CD4-positive, alpha-beta memory T cell (primary cell): Measurements from ENCODE around the gene APBB2. TPM values are rescaled to one million over a fixed set of nuclear protein-coding genes. Genes with fewer than 3 reads are reported as not detected.

Experiments
- CTCF ChIA-PET: fragments of 350-600 bp; sonication (Branson Sonifier 250); formaldehyde crosslinking; loops from one replicate; lab custom pipeline; 2021; ENCODE audit warnings: inconsistent platforms; ENCODE audit not compliant: partially characterized antibody; lab: Charles Lee
- POLR2A ChIA-PET: fragments of 350-600 bp; sonication (Branson Sonifier 250); formaldehyde crosslinking; loops from one replicate; lab custom pipeline; 2021; ENCODE audit not compliant: partially characterized antibody; lab: Charles Lee
- DNase-seq, 5 donors: peaks; one replicate each; pipeline versions ENCODE4 v3.0.0 to v3.0.0-alpha.2; 2020 to 2022; ENCODE audit warnings: mixed read lengths in 1 of 5
- H3K27ac ChIP-seq: one replicate; pipeline ENCODE4 v1.7.0; 2013; ENCODE audit warnings: low read depth, low read length
- H3K27me3 ChIP-seq: 2 replicates; pipeline ENCODE4 v1.7.0; 2013; ENCODE audit warnings: mild to moderate bottlenecking, low read length, moderate library complexity; ENCODE audit not compliant: insufficient read depth
- H3K36me3 ChIP-seq: 2 replicates; pipeline ENCODE4 v1.7.0; 2013; ENCODE audit warnings: mild to moderate bottlenecking, low read length, moderate library complexity; ENCODE audit not compliant: insufficient read depth
- H3K4me1 ChIP-seq: 2 replicates; pipeline ENCODE4 v1.7.0; 2013; ENCODE audit warnings: mild to moderate bottlenecking, low read length, moderate library complexity; ENCODE audit not compliant: insufficient read depth
- H3K4me3 ChIP-seq, 2 donors: one replicate each; pipeline ENCODE4 v1.7.0; 2013; ENCODE audit warnings: low read length in 2 of 2, mild to moderate bottlenecking in 1 of 2
- H3K9me3 ChIP-seq, 2 donors: one replicate each; pipeline ENCODE4 v1.7.0; 2013; ENCODE audit warnings: low read length in 2 of 2, control low read depth in 1 of 2; ENCODE audit not compliant: control insufficient read depth in 1 of 2
- H3K27ac Mint-ChIP-seq, 7 donors: one replicate each; pipeline ENCODE4 v1.8.0; 2020 to 2021; ENCODE audit warnings: mixed read lengths in 7 of 7, mild to moderate bottlenecking in 6 of 7, inconsistent platforms in 3 of 7, moderate library complexity in 3 of 7
- H3K27me3 Mint-ChIP-seq, 2 donors: one replicate each; pipeline ENCODE4 v1.8.0; 2020 to 2021; ENCODE audit warnings: mixed read lengths in 2 of 2
- H3K36me3 Mint-ChIP-seq, 2 donors: one replicate each; pipeline ENCODE4 v1.8.0; 2020 to 2021; ENCODE audit warnings: mixed read lengths in 2 of 2, inconsistent platforms in 1 of 2, mild to moderate bottlenecking in 1 of 2
- H3K4me1 Mint-ChIP-seq, 4 donors: one replicate each; pipeline ENCODE4 v1.8.0; 2020 to 2021; ENCODE audit warnings: mixed read lengths in 4 of 4, mild to moderate bottlenecking in 1 of 4
- H3K4me3 Mint-ChIP-seq, 8 donors: one replicate each; pipeline ENCODE4 v1.8.0; 2020 to 2021; ENCODE audit warnings: mixed read lengths in 8 of 8, mild to moderate bottlenecking in 7 of 8, moderate library complexity in 6 of 8, inconsistent platforms in 3 of 8
- H3K9me3 Mint-ChIP-seq, 8 donors: one replicate each; pipeline ENCODE4 v1.8.0; 2020 to 2021; ENCODE audit warnings: mixed read lengths in 8 of 8, mild to moderate bottlenecking in 5 of 8, inconsistent platforms in 3 of 8, moderate library complexity in 1 of 8
- intact Hi-C: fragments of 100-400 bp; cut with micrococcal nuclease; formaldehyde crosslinking; loops from one replicate; pipeline ENCODE4 v1.15.1; 2023
- polyA plus RNA-seq, 2 donors: library from polyadenylated mRNA; unstranded; fragments of 300-500 nt; fragmentation: Illumina TruSeq; gene quantifications; one replicate each; pipeline ENCODE4 v1.2.3, GENCODE V29; 2021
- total RNA-seq, 2 experiments: library from RNA; stranded (reverse); gene quantifications; one replicate each; pipeline ENCODE4 v1.2.3, GENCODE V29; 2021

The APBB2 gene
- total and polyA plus RNA-seq, 4 experiments from 2014 or later: 0.50 to 0.58 TPM; not detected in 2

DNA sequence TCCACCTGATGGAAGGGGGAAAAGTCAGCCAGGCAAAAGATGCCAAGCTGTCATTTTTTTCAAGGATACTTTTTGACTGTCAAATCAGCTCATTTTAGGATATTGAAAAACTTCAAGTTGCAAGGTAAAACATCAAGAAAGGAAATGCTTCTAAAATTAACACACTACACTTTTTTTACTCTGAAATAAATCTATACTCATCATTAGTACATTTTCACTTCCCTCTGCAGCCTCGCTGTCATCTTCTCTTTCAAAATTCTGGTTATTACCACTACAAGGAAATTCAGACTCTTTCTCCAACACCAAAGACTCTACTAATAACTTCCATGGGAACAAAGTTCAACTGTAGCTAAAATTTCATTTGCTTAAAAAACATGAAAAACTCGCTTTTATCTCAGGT, 41.6 kb downstream of the APBB2 start:
- POLR2A ChIA-PET: no interaction called here
- Mint-ChIP-seq H3K9me3 (peaks cover 0 to 2% (median 0%) of the 10 kb centered on the region in 8 donors), H3K27me3 (peaks cover 0 to 4% of the 10 kb centered on the region in 2 donors), H3K27ac (no peak overlapping the region), H3K36me3 (no peaks in the 10 kb centered on the region), H3K4me3 (no peak overlapping the region), H3K4me1 (no peaks in the 10 kb centered on the region)
- no peaks in the 10 kb centered on the region for H3K9me3 ChIP-seq
- no peaks in the 10 kb centered on the region for H3K27me3 ChIP-seq
- H3K36me3 ChIP-seq: no peaks in the 10 kb centered on the region
- intact Hi-C loops: no loop called here
- CTCF ChIA-PET: no interaction called here
- no peaks in the 10 kb centered on the region for H3K4me1 ChIP-seq
- H3K27ac ChIP-seq: no peak overlapping the region
- no peak overlapping the region for H3K4me3 ChIP-seq
- no peak for DNase-seq

DNA sequence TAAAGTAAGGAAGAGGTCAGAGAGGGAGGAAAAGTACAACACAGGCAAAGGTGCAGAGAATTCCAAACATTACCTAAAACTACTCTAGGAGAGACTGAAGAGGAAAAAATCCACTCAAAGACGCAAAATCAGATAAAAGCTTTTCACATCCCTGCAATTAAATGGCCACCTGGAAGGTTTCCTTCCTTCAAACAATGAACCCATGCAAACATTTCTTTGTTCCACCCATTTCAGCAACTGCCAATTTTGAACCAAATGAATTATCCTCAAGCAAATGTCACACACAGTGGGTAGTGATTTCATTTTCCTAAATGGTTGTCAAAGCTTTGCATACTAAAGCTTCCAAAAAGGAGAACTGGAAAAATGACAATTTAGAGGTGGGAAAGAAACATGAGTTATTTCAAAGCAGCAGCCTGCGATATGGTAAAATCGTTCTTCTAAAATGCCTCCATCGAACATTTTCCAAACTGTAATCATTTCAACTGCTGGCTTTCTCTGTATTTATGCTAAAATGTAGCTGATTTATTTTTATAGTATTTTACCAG, 45.0 kb downstream of the APBB2 start:
- no peaks in the 10 kb centered on the region for H3K4me1 ChIP-seq
- no peak overlapping the region for H3K27ac ChIP-seq
- Mint-ChIP-seq H3K36me3 (no peaks in the 10 kb centered on the region), H3K27me3 (peaks cover 0 to 1% of the 10 kb centered on the region in 2 donors), H3K4me3 (no peak overlapping the region), H3K4me1 (no peaks in the 10 kb centered on the region), H3K27ac (no peak overlapping the region), H3K9me3 (peaks cover 0 to 6% (median 1%) of the 10 kb centered on the region in 8 donors)
- no peaks in the 10 kb centered on the region for H3K27me3 ChIP-seq
- no peak overlapping the region for H3K4me3 ChIP-seq
- ChIA-PET CTCF (no interaction called here), POLR2A (no interaction called here)
- DNase-seq: no peak
- intact Hi-C loops: no loop called here
- H3K36me3 ChIP-seq: no peaks in the 10 kb centered on the region
- no peaks in the 10 kb centered on the region for H3K9me3 ChIP-seq

GRCh38 chr4:41167191-41167590, 47.2 kb downstream of the APBB2 start:
- Mint-ChIP-seq H3K36me3 (no peaks in the 10 kb centered on the region), H3K27me3 (peaks cover 0 to 2% of the 10 kb centered on the region in 2 donors), H3K27ac (no peak overlapping the region), H3K9me3 (peaks cover 0 to 6% (median 1%) of the 10 kb centered on the region in 8 donors), H3K4me3 (no peak overlapping the region), H3K4me1 (no peaks in the 10 kb centered on the region)
- Histone ChIP-seq H3K4me3 (no peak overlapping the region), H3K27me3 (no peaks in the 10 kb centered on the region), H3K27ac (no peak overlapping the region), H3K9me3 (no peaks in the 10 kb centered on the region), H3K4me1 (no peaks in the 10 kb centered on the region), H3K36me3 (no peaks in the 10 kb centered on the region)
- ChIA-PET CTCF (no interaction called here), POLR2A (no interaction called here)
- no peak for DNase-seq
- intact Hi-C loops: no loop called here

- H3K9me3 ChIP-seq: no peaks in the 10 kb centered on the region
- DNase-seq: no peak
- Mint-ChIP-seq H3K4me3 (no peak overlapping the region), H3K27me3 (peaks cover 2 to 5% of the 10 kb centered on the region in 2 donors), H3K9me3 (peaks cover 0 to 6% (median 1%) of the 10 kb centered on the region in 8 donors), H3K4me1 (no peaks in the 10 kb centered on the region), H3K36me3 (no peaks in the 10 kb centered on the region), H3K27ac (no peak overlapping the region)
- intact Hi-C loops: no loop called here
- no peak overlapping the region for H3K4me3 ChIP-seq
- ChIA-PET CTCF (no interaction called here), POLR2A (no interaction called here)
- no peaks in the 10 kb centered on the region for H3K36me3 ChIP-seq
- no peak overlapping the region for H3K27ac ChIP-seq
- no peaks in the 10 kb centered on the region for H3K4me1 ChIP-seq
- no peaks in the 10 kb centered on the region for H3K27me3 ChIP-seq
These were observed 49.9 kb downstream of the APBB2 start for GRCh38 chr4:41164405-41164804.

DNA sequence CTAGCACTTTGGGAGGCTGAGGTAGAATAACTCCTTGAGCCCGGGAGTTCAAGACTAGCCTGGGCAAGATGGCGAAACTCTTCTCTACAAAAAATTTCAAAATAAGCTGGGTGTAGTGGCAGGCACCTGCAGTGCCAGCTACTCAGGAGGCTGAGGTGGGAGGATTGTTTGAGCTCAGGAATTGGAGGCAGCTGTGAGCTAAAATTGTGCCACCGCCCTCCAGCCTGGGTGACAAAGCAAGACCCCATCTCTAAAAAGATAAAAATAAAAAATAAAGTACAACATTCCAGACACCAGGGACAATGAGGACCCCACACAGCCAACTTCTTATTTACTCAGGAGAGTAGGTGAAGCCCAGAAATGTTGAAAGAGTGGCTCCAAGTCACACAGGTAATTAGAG, 53.0 kb downstream of the APBB2 start:
- no peak overlapping the region for H3K4me3 Mint-ChIP-seq

DNA sequence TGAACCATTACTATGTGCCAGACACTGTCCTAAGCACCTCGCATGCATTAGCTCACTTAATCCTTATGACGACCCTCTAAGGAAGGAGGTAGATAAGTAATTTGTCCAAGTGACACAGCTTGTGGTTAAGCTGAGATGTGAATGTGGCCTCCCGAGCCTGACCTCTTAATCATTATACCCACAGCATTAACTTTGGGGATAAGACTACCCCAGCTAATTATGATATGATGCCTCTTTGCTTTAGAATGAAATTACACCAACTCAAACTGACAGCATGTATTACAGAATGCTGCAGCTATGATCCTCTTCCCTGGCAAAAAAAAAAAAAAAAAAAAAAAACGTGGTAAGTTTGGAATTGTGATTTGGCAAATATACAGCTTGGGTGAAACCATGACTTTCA, 53.5 kb downstream of the APBB2 start:
- Mint-ChIP-seq H3K36me3 (no peaks in the 10 kb centered on the region), H3K4me3 (no peak overlapping the region)

More for the DNA sequence above, 53.0 kb downstream of the APBB2 start:
- intact Hi-C loops: no loop called here
- no peak overlapping the region for H3K27ac ChIP-seq
- Mint-ChIP-seq H3K27me3 (peaks cover 2 to 7% of the 10 kb centered on the region in 2 donors), H3K27ac (no peak overlapping the region), H3K4me1 (no peaks in the 10 kb centered on the region), H3K9me3 (peaks cover 0 to 4% (median 0%) of the 10 kb centered on the region in 8 donors), H3K36me3 (no peaks in the 10 kb centered on the region)
- H3K4me1 ChIP-seq: no peaks in the 10 kb centered on the region
- H3K9me3 ChIP-seq: no peaks in the 10 kb centered on the region
- no peaks in the 10 kb centered on the region for H3K36me3 ChIP-seq
- CTCF ChIA-PET: no interaction called here
- no peaks in the 10 kb centered on the region for H3K27me3 ChIP-seq
- H3K4me3 ChIP-seq: no peak overlapping the region
- POLR2A ChIA-PET: no interaction called here
- DNase-seq: no peak

DNA sequence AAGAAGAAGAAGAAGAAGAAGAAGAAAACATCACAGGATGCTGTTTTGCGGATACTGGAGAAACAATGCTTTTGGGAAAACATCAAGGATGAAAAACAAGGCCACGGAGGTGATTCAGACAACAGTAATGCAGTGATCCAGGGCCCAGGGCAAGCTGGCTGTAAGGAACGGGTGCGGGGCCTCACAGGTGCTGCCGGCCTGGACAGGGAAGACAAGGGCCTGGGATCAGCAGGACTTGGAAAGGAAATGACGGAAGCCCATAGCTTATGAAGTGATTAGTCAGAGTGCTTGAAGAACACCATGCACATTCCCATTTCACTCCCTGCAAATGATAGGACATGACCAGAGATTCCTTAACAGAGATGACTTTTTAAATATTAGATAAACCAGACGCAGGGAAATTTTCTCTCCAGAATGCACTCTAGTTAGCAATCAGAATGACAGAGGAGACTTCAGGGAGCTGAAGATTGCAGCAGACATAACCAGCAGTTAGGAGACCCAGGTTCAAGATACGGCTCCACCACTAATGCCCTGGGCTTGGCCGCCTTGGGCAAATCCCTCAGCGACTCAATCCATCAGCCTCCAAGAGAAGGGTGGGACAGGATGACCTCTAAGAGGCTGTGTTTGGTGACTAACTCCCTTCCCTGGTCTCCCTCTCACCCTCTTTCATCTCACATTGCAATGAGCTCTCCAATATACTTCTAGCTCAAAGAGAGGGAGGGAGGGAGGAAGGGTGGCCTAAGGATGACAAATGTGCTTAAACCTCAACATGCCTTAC, 54.1 kb downstream of the APBB2 start:
- intact Hi-C loops: no loop called here
- Mint-ChIP-seq H3K27ac (no peak overlapping the region), H3K9me3 (peaks cover 0 to 3% (median 0%) of the 10 kb centered on the region in 8 donors), H3K4me1 (no peaks in the 10 kb centered on the region), H3K27me3 (peaks cover 2 to 7% of the 10 kb centered on the region in 2 donors), H3K36me3 (no peaks in the 10 kb centered on the region), H3K4me3 (no peak overlapping the region)
- ChIA-PET POLR2A (no interaction called here), CTCF (interaction anchor here (0.5 kb wide), 1 partner anchor 83 kb away, joined by 3 read pairs; no protein-coding TSS in a partner anchor)
- no peaks in the 10 kb centered on the region for H3K4me1 ChIP-seq
- H3K9me3 ChIP-seq: no peaks in the 10 kb centered on the region
- no peak for DNase-seq
- H3K4me3 ChIP-seq: no peak overlapping the region
- no peaks in the 10 kb centered on the region for H3K36me3 ChIP-seq
- no peak overlapping the region for H3K27ac ChIP-seq
- H3K27me3 ChIP-seq: no peaks in the 10 kb centered on the region

More for the DNA sequence above, 53.5 kb downstream of the APBB2 start:
- H3K4me1 Mint-ChIP-seq: no peaks in the 10 kb centered on the region
- no peak for DNase-seq
- Histone ChIP-seq H3K4me1 (no peaks in the 10 kb centered on the region), H3K4me3 (no peak overlapping the region), H3K27me3 (no peaks in the 10 kb centered on the region), H3K36me3 (no peaks in the 10 kb centered on the region), H3K27ac (no peak overlapping the region), H3K9me3 (no peaks in the 10 kb centered on the region)
- H3K27me3 Mint-ChIP-seq: peaks cover 2 to 7% of the 10 kb centered on the region in 2 donors
- H3K9me3 Mint-ChIP-seq: peaks cover 0 to 7% (median 0%) of the 10 kb centered on the region in 8 donors
- no peak overlapping the region for H3K27ac Mint-ChIP-seq
- CTCF ChIA-PET: no interaction called here
- intact Hi-C loops: no loop called here
- POLR2A ChIA-PET: no interaction called here
